Epithelial cell of esophagus (primary cell): ENCODE data around the gene DHRSX.

Experiments used
- DNase-seq: peaks from one replicate; pipeline ENCODE4 v3.0.0; 2010; ENCODE audit warnings: low read depth
- H3K4me3 ChIP-seq: 2 replicates; pipeline ENCODE4 v1.5.1; 2011; ENCODE audit warnings: mild to moderate bottlenecking, low read length, control low read depth
- CTCF ChIP-seq: IDR thresholded peaks from 2 replicates; pipeline ENCODE4 v1.5.1; 2011; ENCODE audit warnings: low read depth, mild to moderate bottlenecking, low read length, control low read depth, inconsistent platforms; ENCODE audit not compliant: insufficient read depth; ENCODE audit errors: missing control alignments

DHRSX gene

DNA sequence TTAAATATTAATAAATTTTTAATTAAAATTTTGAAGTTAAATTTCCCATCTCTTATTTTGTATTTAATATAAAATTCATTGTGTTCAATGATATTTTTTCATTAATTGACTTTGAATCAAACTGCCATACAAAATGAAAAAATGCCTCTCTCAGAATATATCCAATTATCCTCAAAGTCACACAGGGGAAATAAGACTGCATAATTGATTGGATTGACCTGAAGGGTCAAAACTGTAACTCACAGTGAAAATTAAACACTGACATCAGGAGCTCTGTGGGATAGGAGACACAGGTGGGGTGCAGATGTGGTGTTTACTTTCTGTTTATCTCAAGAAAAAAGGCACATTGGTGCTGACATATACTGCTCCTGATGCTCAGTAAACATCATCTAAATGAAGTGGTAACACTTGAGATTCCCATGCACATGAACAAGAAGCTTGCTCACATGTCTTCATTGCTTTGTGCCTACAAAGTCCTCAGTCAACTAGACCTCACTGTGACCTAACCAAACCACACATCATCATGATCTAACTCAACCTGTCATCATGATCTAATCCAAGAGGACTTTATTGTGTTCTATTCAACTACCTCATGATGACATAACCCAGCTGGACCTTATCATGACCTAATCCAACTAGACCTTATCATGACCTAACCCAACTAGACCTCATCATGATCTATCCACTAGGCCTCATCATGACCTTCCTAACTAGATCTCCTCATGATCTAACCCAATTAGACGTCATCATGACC lies 83.7 kb downstream of the DHRSX start:
- H3K4me3 ChIP-seq = no peak overlapping the region
- no peak for DNase-seq
- TF ChIP-seq CTCF = no peak

- H3K4me3 ChIP-seq = no peak overlapping the region
- TF ChIP-seq CTCF = no peak
- no peak for DNase-seq
These were observed 86.4 kb downstream of the DHRSX start for GRCh38 chrX:2414384-2414783.

DNA sequence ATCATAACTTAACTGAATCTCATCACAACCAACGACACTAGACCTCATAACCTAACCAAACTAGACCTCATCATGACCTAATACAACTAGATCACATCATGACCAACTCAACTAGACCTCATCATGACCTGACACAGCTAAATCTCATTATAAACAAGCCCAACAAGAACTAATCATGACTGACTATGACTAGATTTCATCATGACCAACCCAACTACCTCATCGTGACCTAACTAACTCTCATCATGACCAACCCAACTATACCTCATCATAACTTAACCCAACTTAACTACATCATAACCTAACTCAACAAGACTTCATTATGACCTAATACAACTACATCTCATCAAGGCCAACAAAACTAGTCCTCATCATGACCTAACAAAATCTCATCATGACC lies 86.8 kb downstream of the DHRSX start:
- DNase-seq = no peak
- H3K4me3 ChIP-seq = no peak overlapping the region
- TF ChIP-seq CTCF = no peak

- TF ChIP-seq CTCF = no peak
- DNase-seq = no peak
- H3K4me3 ChIP-seq = no peak overlapping the region
These were observed 88.6 kb downstream of the DHRSX start for GRCh38 chrX:2412131-2412530.

GRCh38 chrX:2410279-2411020 lies 90.3 kb downstream of the DHRSX start:
- no peak for TF ChIP-seq CTCF
- H3K4me3 ChIP-seq = no peak overlapping the region
- DNase-seq = peak; percentile 39

DNA sequence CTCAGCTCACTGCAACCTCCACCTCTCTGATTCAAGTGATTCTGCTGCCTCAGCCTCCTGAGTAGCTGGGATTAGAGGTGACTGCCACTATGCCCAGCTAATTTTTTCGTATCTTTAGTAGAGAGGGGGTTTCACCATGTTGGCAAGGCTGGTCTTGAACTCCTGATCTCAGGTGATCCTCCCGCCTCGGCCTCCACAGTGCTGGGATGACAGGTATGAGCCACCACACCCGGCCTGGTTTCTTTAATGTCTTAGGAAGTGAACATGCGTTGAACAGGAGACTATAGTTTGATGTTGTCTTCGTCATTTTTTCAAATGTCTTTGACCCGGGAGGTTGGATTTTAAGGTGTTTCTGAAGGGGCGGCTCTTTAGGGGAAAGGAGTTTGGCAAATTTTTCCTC lies 91.0 kb downstream of the DHRSX start:
- TF ChIP-seq CTCF = no peak
- no peak overlapping the region for H3K4me3 ChIP-seq
- DNase-seq = no peak
